HL-60 (cell line): ENCODE data around the gene ZRANB1.

ENCODE experiments used
- DNase-seq, 2 experiments: peaks; one replicate each; pipeline ENCODE4 v3.0.0-alpha.2; 2010 to 2020; ENCODE audit warnings: low read depth in 1 of 2, low spot score in 1 of 2
- H3K27ac ChIP-seq: fragments of 250-450 bp; sonication (Bioruptor Pico); replicated peaks from 2 replicates; pipeline ENCODE4 v1.5.1; 2020; ENCODE audit warnings: mild to moderate bottlenecking, moderate library complexity
- H3K27me3 ChIP-seq: fragments of 250-450 bp; sonication (Bioruptor Pico); 2 replicates; pipeline ENCODE4 v1.5.1; 2021; ENCODE audit warnings: mild to moderate bottlenecking, moderate library complexity; ENCODE audit not compliant: insufficient read depth, poor library complexity, severe bottlenecking
- H3K4me3 ChIP-seq: replicated peaks from 2 replicates; pipeline ENCODE4 v1.5.1; 2011; ENCODE audit warnings: mild to moderate bottlenecking, control low read depth, low read length; ENCODE audit not compliant: insufficient read depth
- CTCF ChIP-seq: IDR thresholded peaks from one replicate; pipeline ENCODE4 v1.5.1; 2011; ENCODE audit warnings: low read length, control low read depth, inconsistent platforms; ENCODE audit not compliant: insufficient read depth
- GABPA ChIP-seq: IDR thresholded peaks from 2 replicates; pipeline ENCODE4 v1.6.1; 2012; ENCODE audit warnings: low read depth
- POLR2AphosphoS5 ChIP-seq: IDR thresholded peaks from 2 replicates; pipeline ENCODE4 v1.6.1; 2012; ENCODE audit warnings: low read depth
- REST ChIP-seq: IDR thresholded peaks from 2 replicates; pipeline ENCODE4 v1.6.1; 2012; ENCODE audit warnings: low read depth; ENCODE audit not compliant: insufficient replicate concordance
- SPI1 ChIP-seq: IDR thresholded peaks from 2 replicates; pipeline ENCODE4 v1.6.1; 2012; ENCODE audit warnings: low read depth, mild to moderate bottlenecking, borderline replicate concordance

Gene ZRANB1

GRCh38 chr10:124939290-124939689, 2.6 kb upstream of the ZRANB1 start:
- DNase-seq = no peak
- Histone ChIP-seq H3K4me3 (no peak overlapping the region), H3K27me3 (no peaks in the 10 kb centered on the region), H3K27ac (no peak overlapping the region)
- TF ChIP-seq SPI1 (no peak), REST (no peak), CTCF (no peak), GABPA (no peak), POLR2AphosphoS5 (no peak)

- Histone ChIP-seq H3K27me3 (no peaks in the 10 kb centered on the region), H3K27ac (no peak overlapping the region), H3K4me3 (no peak overlapping the region)
- no peak for TF ChIP-seq GABPA
- DNase-seq = no peak
Measured at GRCh38 chr10:124942317-124943169, 620 bp downstream of the ZRANB1 start.

- no peak overlapping the region for H3K4me3 ChIP-seq
- no peak for DNase-seq
- H3K27me3 ChIP-seq = no peaks in the 10 kb centered on the region
- TF ChIP-seq CTCF (no peak), GABPA (no peak), POLR2AphosphoS5 (no peak), REST (no peak), SPI1 (no peak)
- no peak overlapping the region for H3K27ac ChIP-seq
Measured at GRCh38 chr10:124943301-124944092, 1.6 kb downstream of the ZRANB1 start.

- no peak for DNase-seq
- no peak for TF ChIP-seq CTCF
- no peak for TF ChIP-seq POLR2AphosphoS5
- TF ChIP-seq GABPA = no peak
- TF ChIP-seq REST = no peak
- TF ChIP-seq SPI1 = no peak
- no peaks in the 10 kb centered on the region for H3K27me3 ChIP-seq
- H3K27ac ChIP-seq = no peak overlapping the region
- no peak overlapping the region for H3K4me3 ChIP-seq
Measured at GRCh38 chr10:124944982-124945381, 3.1 kb downstream of the ZRANB1 start.
